Spleen (tissue), 7 donors: ENCODE data around the gene NFATC1.

Source experiments
- CTCF ChIP-seq, 11 experiments: fragments of 200-600 bp in 7 of 11; fragments of 450-650 bp in 4 of 11; sonication (generic) in 4 of 11; IDR thresholded peaks in 8 of 11; conservative IDR thresholded peaks in 3 of 11; 1 replicate in 7 of 11; 2 replicates in 4 of 11; pipeline versions ENCODE4 v1.4.0 to v1.8.0; 2016 to 2021; ENCODE audit warnings: antibody characterized with exemption in 11 of 11, inconsistent platforms in 4 of 11, mild to moderate bottlenecking in 1 of 11
- POLR2A ChIP-seq, 3 donors: fragments of 450-650 bp; IDR thresholded peaks; one replicate each; pipeline ENCODE4 v1.5.1; 2017; ENCODE audit warnings: antibody characterized with exemption in 3 of 3, mild to moderate bottlenecking in 1 of 3
- POLR2AphosphoS5 ChIP-seq, 3 donors: sonication (generic); formaldehyde crosslinking; IDR thresholded peaks; one replicate each; pipeline ENCODE4 v1.5.1; 2017; ENCODE audit warnings: antibody characterized with exemption in 3 of 3
- donor health status: DM: no; HTN: no; CAD: no; lungs with moderate emphysema.
- donor health status: DM: no; HTN: no; CAD: no.
- donor health status: DM: no; HTN: no; CAD: no.

- TF ChIP-seq POLR2AphosphoS5 (IDR thresholded peaks at IDR 0.05): no peak
- no peak for TF ChIP-seq POLR2A (IDR thresholded peaks at IDR 0.05)
- no peak for TF ChIP-seq CTCF (IDR thresholded peaks at IDR 0.05 in 8 of 11, conservative IDR thresholded peaks at IDR 0.05 in 3 of 11)
These were observed 61.5 kb downstream of the NFATC1 start for GRCh38 chr18:79457239-79457638.
